ENCODE measurements around the gene RLN1.

Gene RLN1

DNA sequence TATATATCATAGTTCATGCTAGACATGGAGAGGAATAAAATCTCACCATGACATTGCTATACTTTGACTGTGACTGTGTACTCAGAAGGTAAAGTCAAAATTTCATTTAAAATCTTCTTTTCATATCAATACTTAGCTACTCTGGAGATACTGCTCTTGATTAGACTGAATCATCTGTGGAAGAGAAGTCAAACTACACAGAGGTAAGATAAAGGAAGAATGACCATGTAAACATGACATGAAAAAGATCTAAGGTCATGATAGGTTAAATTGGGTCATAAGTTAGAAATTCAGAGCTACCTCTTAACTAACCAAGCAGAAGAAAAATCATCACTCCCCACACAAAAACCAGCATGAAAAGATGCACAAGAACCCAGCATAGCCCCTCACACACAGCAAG lies 44.8 kb upstream of the RLN1 start:
- Histone ChIP-seq H3K9me2 (replicated peaks; ENCODE audit: insufficient read depth, low read length) (no peaks in the 10 kb centered on the region), H3K4me1 (ENCODE audit: low read length) (no peaks in the 10 kb centered on the region), H3K27ac (ENCODE audit: low read length) (no peak overlapping the region), H3K9me3 (replicated peaks; ENCODE audit: insufficient read depth, low read length) (no peaks in the 10 kb centered on the region), H3K4me2 (ENCODE audit: low read depth, low read length) (no peak overlapping the region), H3K9ac (ENCODE audit: low read length) (no peak overlapping the region), H3K79me2 (ENCODE audit: low read length) (no peaks in the 10 kb centered on the region), H3K36me3 (replicated peaks; ENCODE audit: insufficient read depth, low read length) (no peaks in the 10 kb centered on the region), H2AFZ (ENCODE audit: low read length) (no peak overlapping the region), H4K20me1 (ENCODE audit: insufficient read depth, low read length) (no peaks in the 10 kb centered on the region), H3K4me3 (ENCODE audit: low read length) (no peak overlapping the region), H3F3A (ENCODE audit: insufficient read depth, low read length) (no peaks in the 10 kb centered on the region), H3K27me3 (replicated peaks; ENCODE audit: insufficient read depth, low read length) (no peaks in the 10 kb centered on the region)
- TF ChIP-seq EZH2phosphoT487 (IDR thresholded peaks at IDR 0.05; ENCODE audit: low read length) (no peak), EZH2 (optimal IDR thresholded peaks at IDR 0.05; ENCODE audit: low read depth, low read length) (no peak)
- TF ChIP-seq, protein P1, sequence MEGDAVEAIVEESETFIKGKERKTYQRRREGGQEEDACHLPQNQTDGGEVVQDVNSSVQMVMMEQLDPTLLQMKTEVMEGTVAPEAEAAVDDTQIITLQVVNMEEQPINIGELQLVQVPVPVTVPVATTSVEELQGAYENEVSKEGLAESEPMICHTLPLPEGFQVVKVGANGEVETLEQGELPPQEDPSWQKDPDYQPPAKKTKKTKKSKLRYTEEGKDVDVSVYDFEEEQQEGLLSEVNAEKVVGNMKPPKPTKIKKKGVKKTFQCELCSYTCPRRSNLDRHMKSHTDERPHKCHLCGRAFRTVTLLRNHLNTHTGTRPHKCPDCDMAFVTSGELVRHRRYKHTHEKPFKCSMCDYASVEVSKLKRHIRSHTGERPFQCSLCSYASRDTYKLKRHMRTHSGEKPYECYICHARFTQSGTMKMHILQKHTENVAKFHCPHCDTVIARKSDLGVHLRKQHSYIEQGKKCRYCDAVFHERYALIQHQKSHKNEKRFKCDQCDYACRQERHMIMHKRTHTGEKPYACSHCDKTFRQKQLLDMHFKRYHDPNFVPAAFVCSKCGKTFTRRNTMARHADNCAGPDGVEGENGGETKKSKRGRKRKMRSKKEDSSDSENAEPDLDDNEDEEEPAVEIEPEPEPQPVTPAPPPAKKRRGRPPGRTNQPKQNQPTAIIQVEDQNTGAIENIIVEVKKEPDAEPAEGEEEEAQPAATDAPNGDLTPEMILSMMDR (IDR thresholded peaks at IDR 0.05; ENCODE audit: low read length): no peak
- DNase-seq: no peak

DNA sequence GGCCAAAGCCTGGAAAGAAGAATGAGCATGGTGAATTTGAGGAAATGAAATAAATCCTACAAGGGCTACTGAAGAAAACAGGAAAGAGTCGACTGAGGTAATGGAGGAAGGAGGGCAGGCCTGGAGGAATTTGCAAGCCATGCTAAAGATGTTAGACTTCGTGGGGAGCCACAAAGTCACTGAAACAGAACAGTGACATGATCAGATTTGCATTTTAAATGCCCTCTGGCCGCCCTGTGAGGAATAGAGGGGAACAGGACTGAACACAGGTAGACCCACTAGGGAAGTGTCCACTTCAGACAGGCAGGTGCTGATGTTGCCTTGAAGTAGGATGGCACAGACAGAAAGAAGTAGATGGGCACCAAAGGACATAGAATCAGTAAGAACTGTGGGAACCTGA lies 42.8 kb upstream of the RLN1 start:
- no peaks in the 10 kb centered on the region for H3F3A ChIP-seq (ENCODE audit: insufficient read depth, low read length)
- no peak overlapping the region for H3K27ac ChIP-seq (ENCODE audit: low read length)
- H3K9me2 ChIP-seq (replicated peaks; ENCODE audit: insufficient read depth, low read length): no peaks in the 10 kb centered on the region
- H3K9ac ChIP-seq (ENCODE audit: low read length): no peak overlapping the region
- H4K20me1 ChIP-seq (ENCODE audit: insufficient read depth, low read length): no peaks in the 10 kb centered on the region
- no peaks in the 10 kb centered on the region for H3K27me3 ChIP-seq (replicated peaks; ENCODE audit: insufficient read depth, low read length)
- DNase-seq: no peak
- no peak overlapping the region for H2AFZ ChIP-seq (ENCODE audit: low read length)
- TF ChIP-seq, protein P1 (IDR thresholded peaks at IDR 0.05; ENCODE audit: low read length): no peak
- TF ChIP-seq EZH2phosphoT487 (IDR thresholded peaks at IDR 0.05; ENCODE audit: low read length): no peak
- TF ChIP-seq EZH2 (optimal IDR thresholded peaks at IDR 0.05; ENCODE audit: low read depth, low read length): no peak
- H3K4me2 ChIP-seq (ENCODE audit: low read depth, low read length): no peak overlapping the region
- no peaks in the 10 kb centered on the region for H3K9me3 ChIP-seq (replicated peaks; ENCODE audit: insufficient read depth, low read length)
- H3K36me3 ChIP-seq (replicated peaks; ENCODE audit: insufficient read depth, low read length): no peaks in the 10 kb centered on the region
- no peak overlapping the region for H3K4me3 ChIP-seq (ENCODE audit: low read length)
- H3K79me2 ChIP-seq (ENCODE audit: low read length): no peaks in the 10 kb centered on the region
- H3K4me1 ChIP-seq (ENCODE audit: low read length): no peaks in the 10 kb centered on the region

DNA sequence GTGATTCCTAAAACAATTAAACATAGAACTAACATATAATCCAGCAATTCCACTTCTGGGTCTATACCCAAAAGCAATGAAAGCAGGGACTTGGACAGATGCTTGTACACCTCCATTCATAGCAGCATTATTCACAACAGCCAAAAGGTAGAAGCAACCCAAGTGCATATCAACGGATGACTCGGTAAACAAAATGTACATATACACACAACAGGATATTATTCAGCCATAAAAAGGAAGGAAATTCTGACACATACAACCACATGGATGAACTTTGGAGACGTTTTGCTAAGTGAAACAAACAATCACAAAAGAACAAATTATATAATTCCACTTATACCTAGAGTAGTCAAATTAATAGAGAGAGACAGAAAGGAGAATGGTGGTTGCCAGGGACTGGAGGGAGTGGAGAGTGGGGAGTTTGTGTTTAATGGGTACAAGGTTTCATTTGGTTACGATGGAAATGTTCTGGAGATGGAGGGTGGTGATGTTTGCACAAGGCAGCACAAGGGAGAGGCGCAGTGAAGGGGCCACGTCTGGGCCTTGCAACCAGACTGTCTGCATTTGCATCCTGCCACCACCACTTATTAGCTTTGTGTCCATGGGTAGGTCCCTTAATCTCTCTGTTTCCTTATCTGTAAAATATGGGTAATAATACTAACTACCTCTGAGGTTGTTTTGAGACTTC lies 36.3 kb upstream of the RLN1 start:
- Histone ChIP-seq H3F3A (ENCODE audit: insufficient read depth, low read length) (no peaks in the 10 kb centered on the region), H3K9me2 (replicated peaks; ENCODE audit: insufficient read depth, low read length) (no peaks in the 10 kb centered on the region), H2AFZ (ENCODE audit: low read length) (no peak overlapping the region), H3K27ac (ENCODE audit: low read length) (no peak overlapping the region), H3K4me1 (ENCODE audit: low read length) (no peaks in the 10 kb centered on the region), H3K36me3 (replicated peaks; ENCODE audit: insufficient read depth, low read length) (no peaks in the 10 kb centered on the region), H3K4me3 (ENCODE audit: low read length) (no peak overlapping the region), H4K20me1 (ENCODE audit: insufficient read depth, low read length) (no peaks in the 10 kb centered on the region), H3K4me2 (ENCODE audit: low read depth, low read length) (no peak overlapping the region), H3K9me3 (replicated peaks; ENCODE audit: insufficient read depth, low read length) (no peaks in the 10 kb centered on the region), H3K9ac (ENCODE audit: low read length) (no peak overlapping the region), H3K79me2 (ENCODE audit: low read length) (no peaks in the 10 kb centered on the region), H3K27me3 (replicated peaks; ENCODE audit: insufficient read depth, low read length) (no peaks in the 10 kb centered on the region)
- no peak for DNase-seq
- no peak for TF ChIP-seq EZH2phosphoT487 (IDR thresholded peaks at IDR 0.05; ENCODE audit: low read length)
- TF ChIP-seq EZH2 (optimal IDR thresholded peaks at IDR 0.05; ENCODE audit: low read depth, low read length): no peak
- TF ChIP-seq, protein P1 (IDR thresholded peaks at IDR 0.05; ENCODE audit: low read length): no peak

All from MM.1S (cell line).